Ovary (tissue), 3 donors: ENCODE results near the gene SFXN5.

Source experiments
- POLR2A ChIP-seq: fragments of 450-650 bp; IDR thresholded peaks from one replicate; pipeline ENCODE4 v1.6.1; 2017; ENCODE audit warnings: antibody characterized with exemption, mild to moderate bottlenecking, moderate library complexity
- TF ChIP-seq, protein P1 (sequence below), 3 donors: fragments of 450-650 bp in 2 of 3; fragments of 200-600 bp in 1 of 3; IDR thresholded peaks; one replicate each; pipeline versions ENCODE4 v1.5.1 to v1.8.0; 2016 to 2022; ENCODE audit warnings: antibody characterized with exemption in 3 of 3, mild to moderate bottlenecking in 1 of 3
- donor health status: DM: no; HTN: no; CAD: no.

- TF ChIP-seq, protein P1, sequence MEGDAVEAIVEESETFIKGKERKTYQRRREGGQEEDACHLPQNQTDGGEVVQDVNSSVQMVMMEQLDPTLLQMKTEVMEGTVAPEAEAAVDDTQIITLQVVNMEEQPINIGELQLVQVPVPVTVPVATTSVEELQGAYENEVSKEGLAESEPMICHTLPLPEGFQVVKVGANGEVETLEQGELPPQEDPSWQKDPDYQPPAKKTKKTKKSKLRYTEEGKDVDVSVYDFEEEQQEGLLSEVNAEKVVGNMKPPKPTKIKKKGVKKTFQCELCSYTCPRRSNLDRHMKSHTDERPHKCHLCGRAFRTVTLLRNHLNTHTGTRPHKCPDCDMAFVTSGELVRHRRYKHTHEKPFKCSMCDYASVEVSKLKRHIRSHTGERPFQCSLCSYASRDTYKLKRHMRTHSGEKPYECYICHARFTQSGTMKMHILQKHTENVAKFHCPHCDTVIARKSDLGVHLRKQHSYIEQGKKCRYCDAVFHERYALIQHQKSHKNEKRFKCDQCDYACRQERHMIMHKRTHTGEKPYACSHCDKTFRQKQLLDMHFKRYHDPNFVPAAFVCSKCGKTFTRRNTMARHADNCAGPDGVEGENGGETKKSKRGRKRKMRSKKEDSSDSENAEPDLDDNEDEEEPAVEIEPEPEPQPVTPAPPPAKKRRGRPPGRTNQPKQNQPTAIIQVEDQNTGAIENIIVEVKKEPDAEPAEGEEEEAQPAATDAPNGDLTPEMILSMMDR (IDR thresholded peaks at IDR 0.05), result no peak
- no peak for TF ChIP-seq POLR2A
Measured at GRCh38 chr2:73068147-73068546, 3.4 kb downstream of the SFXN5 start.
